ENCODE measurements around the gene CLEC4E. TPM values are rescaled to one million over a fixed set of nuclear protein-coding genes. Genes with fewer than 3 reads are reported as not detected.

Gene CLEC4E
- total RNA-seq, 1 donor from 2014 or later = 16.8 TPM

DNA sequence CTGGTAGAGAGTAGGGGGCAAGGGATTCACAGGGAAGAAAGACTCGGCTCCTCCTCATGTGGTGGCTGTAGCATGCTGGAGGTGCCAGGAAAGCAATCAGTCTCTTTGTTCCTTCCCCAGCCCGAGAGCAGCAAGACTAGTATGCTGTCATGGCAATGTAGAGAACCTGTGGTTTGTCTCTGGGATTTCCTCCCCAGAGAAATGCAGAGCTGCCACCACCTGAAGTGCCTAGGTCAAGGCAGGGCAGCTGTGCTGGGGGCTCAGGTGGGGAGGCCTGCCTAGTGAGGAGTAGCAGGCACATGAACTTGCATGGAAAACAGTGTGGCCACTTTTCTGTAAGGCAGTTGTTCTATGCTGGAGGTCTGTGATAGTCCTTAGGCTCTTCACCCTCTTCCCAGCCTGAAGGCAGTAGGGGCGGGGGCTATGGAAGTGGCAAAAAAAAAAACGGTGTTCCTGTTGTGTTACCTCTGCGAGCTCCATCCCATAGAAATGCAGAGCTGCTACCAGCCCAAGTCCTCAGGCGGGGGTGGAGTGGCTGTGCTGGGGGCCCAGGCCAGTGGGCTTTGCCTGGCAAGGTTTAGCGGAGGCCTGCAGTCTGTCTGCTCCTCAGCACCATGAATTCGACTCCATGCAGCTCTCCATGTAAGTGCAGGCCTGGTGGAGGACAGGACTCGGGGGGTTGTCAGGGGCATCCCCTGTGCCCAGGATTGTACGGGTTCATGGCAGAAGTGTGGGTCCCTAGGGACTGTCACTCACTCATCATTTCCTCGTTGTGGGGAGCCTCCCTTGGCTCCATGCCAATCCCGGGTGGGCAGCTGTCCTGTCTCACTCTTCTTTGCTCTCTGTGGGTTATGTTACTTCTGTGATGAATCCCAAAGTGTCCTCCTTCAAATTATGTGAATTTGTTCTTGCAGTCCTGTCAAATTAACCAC lies 31.5 kb downstream of the CLEC4E start:
- intact Hi-C loops (cut with DNase I) = no loop called here
- TF ChIP-seq, protein P1, sequence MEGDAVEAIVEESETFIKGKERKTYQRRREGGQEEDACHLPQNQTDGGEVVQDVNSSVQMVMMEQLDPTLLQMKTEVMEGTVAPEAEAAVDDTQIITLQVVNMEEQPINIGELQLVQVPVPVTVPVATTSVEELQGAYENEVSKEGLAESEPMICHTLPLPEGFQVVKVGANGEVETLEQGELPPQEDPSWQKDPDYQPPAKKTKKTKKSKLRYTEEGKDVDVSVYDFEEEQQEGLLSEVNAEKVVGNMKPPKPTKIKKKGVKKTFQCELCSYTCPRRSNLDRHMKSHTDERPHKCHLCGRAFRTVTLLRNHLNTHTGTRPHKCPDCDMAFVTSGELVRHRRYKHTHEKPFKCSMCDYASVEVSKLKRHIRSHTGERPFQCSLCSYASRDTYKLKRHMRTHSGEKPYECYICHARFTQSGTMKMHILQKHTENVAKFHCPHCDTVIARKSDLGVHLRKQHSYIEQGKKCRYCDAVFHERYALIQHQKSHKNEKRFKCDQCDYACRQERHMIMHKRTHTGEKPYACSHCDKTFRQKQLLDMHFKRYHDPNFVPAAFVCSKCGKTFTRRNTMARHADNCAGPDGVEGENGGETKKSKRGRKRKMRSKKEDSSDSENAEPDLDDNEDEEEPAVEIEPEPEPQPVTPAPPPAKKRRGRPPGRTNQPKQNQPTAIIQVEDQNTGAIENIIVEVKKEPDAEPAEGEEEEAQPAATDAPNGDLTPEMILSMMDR (IDR thresholded peaks at IDR 0.05) = no peak
- Histone ChIP-seq H3K27ac (no peak overlapping the region), H3K4me1 (no peaks in the 10 kb centered on the region), H3K36me3 (no peaks in the 10 kb centered on the region), H3K27me3 (no peaks in the 10 kb centered on the region), H3K4me3 (no peak overlapping the region), H3K9me3 (no peaks in the 10 kb centered on the region)
- ATAC-seq (no peak), DNase-seq (peak; percentile 40)

DNA sequence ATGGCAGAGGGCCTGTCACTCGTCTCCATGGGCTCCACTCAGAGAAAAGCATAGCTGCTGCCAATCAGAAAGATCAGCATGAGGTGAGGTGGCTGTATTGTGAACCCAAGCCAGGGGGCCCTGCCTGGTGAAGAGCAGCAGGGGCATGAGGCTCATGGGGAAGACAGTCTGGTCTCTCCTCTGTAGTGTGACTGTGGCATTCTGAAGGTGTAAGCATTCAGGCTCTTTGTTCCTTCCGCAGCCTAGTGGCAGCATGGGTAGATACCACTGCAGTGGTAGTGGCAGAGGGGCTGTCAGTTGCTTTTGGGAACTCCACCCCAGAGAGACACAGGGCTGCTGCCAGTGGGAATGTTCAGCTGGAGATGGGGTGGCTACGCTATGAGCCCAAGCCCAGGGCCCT lies 32.5 kb downstream of the CLEC4E start:
- intact Hi-C loops (cut with DNase I) = no loop called here
- DNase-seq (no peak), ATAC-seq (peak; percentile 16)
- Histone ChIP-seq H3K4me1 (no peaks in the 10 kb centered on the region), H3K36me3 (no peaks in the 10 kb centered on the region), H3K4me3 (no peak overlapping the region), H3K9me3 (no peaks in the 10 kb centered on the region), H3K27ac (no peak overlapping the region), H3K27me3 (no peaks in the 10 kb centered on the region)
- TF ChIP-seq, protein P1 (IDR thresholded peaks at IDR 0.05) = no peak

- H3K4me1 ChIP-seq = no peaks in the 10 kb centered on the region
- TF ChIP-seq, protein P1 (IDR thresholded peaks at IDR 0.05) = no peak
- H3K36me3 ChIP-seq = no peaks in the 10 kb centered on the region
- H3K9me3 ChIP-seq = no peaks in the 10 kb centered on the region
- H3K4me3 ChIP-seq = no peak overlapping the region
- H3K27me3 ChIP-seq = no peaks in the 10 kb centered on the region
- ATAC-seq (no peak), DNase-seq (no peak)
- no peak overlapping the region for H3K27ac ChIP-seq
- intact Hi-C loops (cut with DNase I) = no loop called here
Measured at GRCh38 chr12:8507596-8507995, 33.1 kb downstream of the CLEC4E start.

GRCh38 chr12:8504351-8504750 lies 36.4 kb downstream of the CLEC4E start:
- Histone ChIP-seq H3K4me1 (no peaks in the 10 kb centered on the region), H3K4me3 (no peak overlapping the region), H3K27me3 (no peaks in the 10 kb centered on the region), H3K36me3 (no peaks in the 10 kb centered on the region), H3K27ac (no peak overlapping the region), H3K9me3 (no peaks in the 10 kb centered on the region)
- intact Hi-C loops (cut with DNase I) = no loop called here
- TF ChIP-seq, protein P1 (IDR thresholded peaks at IDR 0.05) = no peak
- ATAC-seq (no peak), DNase-seq (no peak)

GRCh38 chr12:8501720-8502119 lies 39.0 kb downstream of the CLEC4E start:
- no peak overlapping the region for H3K4me3 ChIP-seq
- H3K27ac ChIP-seq = no peak overlapping the region
- TF ChIP-seq, protein P1 (IDR thresholded peaks at IDR 0.05) = no peak
- ATAC-seq = no peak
- no peaks in the 10 kb centered on the region for H3K36me3 ChIP-seq
- H3K9me3 ChIP-seq = no peaks in the 10 kb centered on the region
- no peak for DNase-seq
- H3K4me1 ChIP-seq = no peaks in the 10 kb centered on the region
- intact Hi-C loops (cut with DNase I) = no loop called here
- H3K27me3 ChIP-seq = peaks cover 7% of the 10 kb centered on the region

Measured in upper lobe of right lung (tissue), 1 donor.